RWPE2 (cell line): Measurements from ENCODE around the gene ZFAND3.

Experiments used
- ATAC-seq: fragments of 200-7000 bp; cut with Tn5 transposase; 3 replicates; pipeline ENCODE4 v1.9.1; 2021; ENCODE audit warnings: low read depth
- DNase-seq: peaks from one replicate; pipeline ENCODE4 v3.0.0-alpha.2; 2020; ENCODE audit warnings: low spot score
- H3K27ac ChIP-seq: fragments of 450-650 bp; 2 replicates; pipeline ENCODE4 v1.5.1; 2017; ENCODE audit warnings: mild to moderate bottlenecking; ENCODE audit not compliant: poor library complexity, severe bottlenecking
- H3K27me3 ChIP-seq: fragments of 250-450 bp; sonication (Bioruptor Pico); 2 replicates; pipeline ENCODE4 v1.5.1; 2021; ENCODE audit warnings: mild to moderate bottlenecking, moderate library complexity; ENCODE audit not compliant: insufficient read depth, poor library complexity, severe bottlenecking
- H3K36me3 ChIP-seq: fragments of 250-450 bp; sonication (Bioruptor Pico); 2 replicates; pipeline ENCODE4 v1.5.1; 2020; ENCODE audit warnings: low read depth, mild to moderate bottlenecking, moderate library complexity
- H3K4me1 ChIP-seq: fragments of 250-450 bp; sonication (Bioruptor Pico); 2 replicates; pipeline ENCODE4 v1.5.1; 2021; ENCODE audit warnings: mild to moderate bottlenecking, moderate library complexity; ENCODE audit not compliant: insufficient read depth, poor library complexity, severe bottlenecking
- H3K4me3 ChIP-seq: fragments of 250-450 bp; sonication (Bioruptor Pico); 2 replicates; pipeline ENCODE4 v1.5.1; 2021; ENCODE audit warnings: mild to moderate bottlenecking, moderate library complexity; ENCODE audit not compliant: severe bottlenecking
- H3K9me3 ChIP-seq: fragments of 250-450 bp; sonication (Bioruptor Pico); 2 replicates; pipeline ENCODE4 v1.5.1; 2021; ENCODE audit warnings: mild to moderate bottlenecking, moderate library complexity; ENCODE audit not compliant: severe bottlenecking
- TF ChIP-seq, protein P1 (sequence below): fragments of 450-650 bp; IDR thresholded peaks from one replicate; pipeline ENCODE4 v1.5.1; 2017; ENCODE audit warnings: mild to moderate bottlenecking, moderate library complexity; ENCODE audit not compliant: poor library complexity, severe bottlenecking

Gene ZFAND3

GRCh38 chr6:37856285-37856684 is 36.8 kb downstream of the ZFAND3 start:
- peaks cover 10% of the 10 kb centered on the region for H3K4me1 ChIP-seq
- ATAC-seq = no peak
- DNase-seq = no peak
- no peak overlapping the region for H3K27ac ChIP-seq
- TF ChIP-seq, protein P1, sequence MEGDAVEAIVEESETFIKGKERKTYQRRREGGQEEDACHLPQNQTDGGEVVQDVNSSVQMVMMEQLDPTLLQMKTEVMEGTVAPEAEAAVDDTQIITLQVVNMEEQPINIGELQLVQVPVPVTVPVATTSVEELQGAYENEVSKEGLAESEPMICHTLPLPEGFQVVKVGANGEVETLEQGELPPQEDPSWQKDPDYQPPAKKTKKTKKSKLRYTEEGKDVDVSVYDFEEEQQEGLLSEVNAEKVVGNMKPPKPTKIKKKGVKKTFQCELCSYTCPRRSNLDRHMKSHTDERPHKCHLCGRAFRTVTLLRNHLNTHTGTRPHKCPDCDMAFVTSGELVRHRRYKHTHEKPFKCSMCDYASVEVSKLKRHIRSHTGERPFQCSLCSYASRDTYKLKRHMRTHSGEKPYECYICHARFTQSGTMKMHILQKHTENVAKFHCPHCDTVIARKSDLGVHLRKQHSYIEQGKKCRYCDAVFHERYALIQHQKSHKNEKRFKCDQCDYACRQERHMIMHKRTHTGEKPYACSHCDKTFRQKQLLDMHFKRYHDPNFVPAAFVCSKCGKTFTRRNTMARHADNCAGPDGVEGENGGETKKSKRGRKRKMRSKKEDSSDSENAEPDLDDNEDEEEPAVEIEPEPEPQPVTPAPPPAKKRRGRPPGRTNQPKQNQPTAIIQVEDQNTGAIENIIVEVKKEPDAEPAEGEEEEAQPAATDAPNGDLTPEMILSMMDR = no peak
- H3K36me3 ChIP-seq = 0 out of 2 replicates have a peak, but pooled peaks cover 2% of the 10 kb centered on the region
- no peak overlapping the region for H3K4me3 ChIP-seq
- H3K9me3 ChIP-seq = no peaks in the 10 kb centered on the region
- no peaks in the 10 kb centered on the region for H3K27me3 ChIP-seq

DNA sequence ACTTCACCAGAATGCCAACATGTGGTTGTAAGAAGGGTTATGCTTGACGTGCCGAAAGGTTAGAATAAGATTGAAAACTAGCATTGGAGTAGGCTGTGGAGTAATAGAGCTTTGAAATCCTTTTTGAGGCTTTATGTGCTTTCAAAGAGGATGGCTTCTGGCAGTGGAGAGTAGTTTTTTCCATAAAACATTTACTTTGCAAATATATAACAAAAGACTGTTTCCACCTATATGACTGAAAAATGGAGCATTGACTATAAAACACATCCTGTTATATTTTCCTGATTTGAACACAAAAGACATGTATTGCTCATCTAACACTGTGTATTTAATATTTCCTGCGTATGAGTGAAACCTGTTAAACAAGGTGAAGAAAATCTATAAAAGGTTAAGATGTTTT is 38.8 kb downstream of the ZFAND3 start:
- ATAC-seq = no peak
- no peak overlapping the region for H3K4me3 ChIP-seq
- DNase-seq = no peak
- no peaks in the 10 kb centered on the region for H3K9me3 ChIP-seq
- TF ChIP-seq, protein P1 = no peak
- H3K27me3 ChIP-seq = no peaks in the 10 kb centered on the region
- no peak overlapping the region for H3K27ac ChIP-seq
- H3K36me3 ChIP-seq = 0 out of 2 replicates have a peak, but pooled peaks cover 2% of the 10 kb centered on the region
- peaks cover 26% of the 10 kb centered on the region for H3K4me1 ChIP-seq

- Histone ChIP-seq H3K4me1 (peaks cover 29% of the 10 kb centered on the region), H3K27me3 (no peaks in the 10 kb centered on the region), H3K27ac (no peak overlapping the region), H3K36me3 (0 out of 2 replicates have a peak, but pooled peaks cover 2% of the 10 kb centered on the region), H3K9me3 (no peaks in the 10 kb centered on the region), H3K4me3 (no peak overlapping the region)
- TF ChIP-seq, protein P1 = peak; percentile 82
- ATAC-seq (no peak), DNase-seq (no peak)
Measured at GRCh38 chr6:37860226-37860839, 40.8 kb downstream of the ZFAND3 start.

DNA sequence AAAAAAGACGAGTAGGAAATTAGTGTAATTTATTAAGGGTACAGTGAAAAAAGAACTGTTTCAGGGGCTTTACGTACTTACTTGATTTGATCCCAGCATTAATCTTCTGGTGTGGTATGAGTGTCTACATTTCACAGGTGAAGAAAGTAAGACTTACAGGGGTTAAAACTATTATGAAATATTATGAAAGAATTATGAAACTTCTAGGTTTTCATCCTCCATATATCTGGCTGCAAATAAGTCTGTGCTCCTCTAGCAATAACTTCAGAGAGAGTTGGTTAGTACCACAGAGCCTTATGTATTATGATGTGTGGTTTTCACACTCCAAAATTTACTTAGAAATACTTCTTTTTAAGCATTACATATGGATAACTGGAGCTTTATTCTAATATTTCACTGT is 41.9 kb downstream of the ZFAND3 start:
- H3K27me3 ChIP-seq = no peaks in the 10 kb centered on the region
- TF ChIP-seq, protein P1 = no peak
- ATAC-seq = no peak
- no peaks in the 10 kb centered on the region for H3K9me3 ChIP-seq
- 0 out of 2 replicates have a peak, but pooled peaks cover under 1% of the 10 kb centered on the region for H3K36me3 ChIP-seq
- DNase-seq = no peak
- peaks cover 29% of the 10 kb centered on the region for H3K4me1 ChIP-seq
- no peak overlapping the region for H3K4me3 ChIP-seq
- no peak overlapping the region for H3K27ac ChIP-seq

DNA sequence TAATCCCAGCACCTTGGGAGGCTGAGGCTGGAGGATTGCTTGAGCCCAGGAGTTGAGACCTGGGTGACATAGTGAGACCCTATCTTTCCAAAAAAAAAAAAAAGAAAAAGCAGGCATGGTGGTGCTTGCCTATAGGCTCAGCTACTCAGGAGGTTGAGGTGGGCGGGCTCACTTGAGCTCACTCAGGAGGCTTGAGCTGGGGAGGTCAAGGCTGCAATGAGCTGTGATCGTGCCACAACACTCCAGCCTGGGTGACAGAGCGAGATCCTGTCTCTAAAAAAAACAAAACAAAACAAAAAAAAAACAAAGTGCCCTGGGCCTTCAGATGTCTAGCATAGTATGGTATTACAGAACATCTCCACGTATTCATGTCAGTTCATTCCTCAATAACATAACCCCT is 42.9 kb downstream of the ZFAND3 start:
- no peaks in the 10 kb centered on the region for H3K27me3 ChIP-seq
- peak overlapping the region; percentile 43 for H3K27ac ChIP-seq
- H3K36me3 ChIP-seq = no peaks in the 10 kb centered on the region
- TF ChIP-seq, protein P1 = no peak
- no peak overlapping the region for H3K4me3 ChIP-seq
- no peaks in the 10 kb centered on the region for H3K9me3 ChIP-seq
- ATAC-seq = no peak
- DNase-seq = no peak
- peaks cover 38% of the 10 kb centered on the region for H3K4me1 ChIP-seq
